ENCODE data around the gene MEGF11. TPM values are rescaled to one million over a fixed set of nuclear protein-coding genes. Genes with fewer than 3 reads are reported as not detected.

MEGF11 gene
- total RNA-seq, 1 experiment from 2014 or later: 0.09 TPM

- TF ChIP-seq, protein P1, sequence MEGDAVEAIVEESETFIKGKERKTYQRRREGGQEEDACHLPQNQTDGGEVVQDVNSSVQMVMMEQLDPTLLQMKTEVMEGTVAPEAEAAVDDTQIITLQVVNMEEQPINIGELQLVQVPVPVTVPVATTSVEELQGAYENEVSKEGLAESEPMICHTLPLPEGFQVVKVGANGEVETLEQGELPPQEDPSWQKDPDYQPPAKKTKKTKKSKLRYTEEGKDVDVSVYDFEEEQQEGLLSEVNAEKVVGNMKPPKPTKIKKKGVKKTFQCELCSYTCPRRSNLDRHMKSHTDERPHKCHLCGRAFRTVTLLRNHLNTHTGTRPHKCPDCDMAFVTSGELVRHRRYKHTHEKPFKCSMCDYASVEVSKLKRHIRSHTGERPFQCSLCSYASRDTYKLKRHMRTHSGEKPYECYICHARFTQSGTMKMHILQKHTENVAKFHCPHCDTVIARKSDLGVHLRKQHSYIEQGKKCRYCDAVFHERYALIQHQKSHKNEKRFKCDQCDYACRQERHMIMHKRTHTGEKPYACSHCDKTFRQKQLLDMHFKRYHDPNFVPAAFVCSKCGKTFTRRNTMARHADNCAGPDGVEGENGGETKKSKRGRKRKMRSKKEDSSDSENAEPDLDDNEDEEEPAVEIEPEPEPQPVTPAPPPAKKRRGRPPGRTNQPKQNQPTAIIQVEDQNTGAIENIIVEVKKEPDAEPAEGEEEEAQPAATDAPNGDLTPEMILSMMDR (IDR thresholded peaks at IDR 0.05; ENCODE audit: unreplicated experiment): no peak
- Mint-ChIP-seq H3K4me3 (ENCODE audit: unreplicated experiment) (no peak overlapping the region), H3K9me3 (ENCODE audit: unreplicated experiment) (no peaks in the 10 kb centered on the region), H3K36me3 (ENCODE audit: insufficient read depth, unreplicated experiment) (no peaks in the 10 kb centered on the region), H3K27ac (ENCODE audit: low read depth, unreplicated experiment) (no peak overlapping the region), H3K4me1 (ENCODE audit: insufficient read depth, unreplicated experiment) (no peaks in the 10 kb centered on the region), H3K27me3 (ENCODE audit: insufficient read depth, unreplicated experiment) (peaks cover 11% of the 10 kb centered on the region)
- CTCF ChIA-PET: interaction anchor here (0.6 kb wide), 1 partner anchor 431 kb away, joined by 5 read pairs; no protein-coding TSS in a partner anchor
- POLR2A ChIA-PET: no interaction called here
- no peak for DNase-seq (ENCODE audit: unreplicated experiment)
- BruUV-seq (replicated peaks): no TSS peak
- intact Hi-C loops (cut with micrococcal nuclease): no loop called here
Measured at GRCh38 chr15:66216806-66217205, 36.7 kb downstream of the MEGF11 start.

DNA sequence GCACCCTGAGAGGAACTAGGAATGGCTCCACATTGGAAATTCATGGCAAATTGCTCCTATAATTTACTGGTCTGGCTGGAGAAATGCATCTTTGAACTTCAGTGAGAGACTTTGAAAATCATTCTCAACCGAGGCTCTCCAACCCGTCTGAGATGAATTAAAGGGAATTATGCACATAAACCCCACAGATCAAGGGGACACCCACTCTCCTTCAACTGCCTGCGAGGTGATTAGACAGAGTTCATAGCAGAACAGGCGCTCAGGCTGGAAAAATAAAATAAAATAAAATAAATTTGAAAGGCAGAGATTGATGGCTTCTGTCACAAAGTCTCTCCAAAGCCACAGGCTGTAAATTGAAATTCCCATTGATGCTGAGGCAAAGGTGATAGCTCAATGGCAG lies 37.7 kb downstream of the MEGF11 start:
- H3K27me3 Mint-ChIP-seq (ENCODE audit: insufficient read depth, unreplicated experiment): peaks cover 11% of the 10 kb centered on the region
- no peak for DNase-seq (ENCODE audit: unreplicated experiment)
- ChIA-PET CTCF (no interaction called here), POLR2A (no interaction called here)
- TF ChIP-seq, protein P1 (IDR thresholded peaks at IDR 0.05; ENCODE audit: unreplicated experiment): no peak
- H3K27ac Mint-ChIP-seq (ENCODE audit: low read depth, unreplicated experiment): no peak overlapping the region
- H3K4me3 Mint-ChIP-seq (ENCODE audit: unreplicated experiment): no peak overlapping the region
- intact Hi-C loops (cut with micrococcal nuclease): no loop called here
- no peaks in the 10 kb centered on the region for H3K9me3 Mint-ChIP-seq (ENCODE audit: unreplicated experiment)
- H3K36me3 Mint-ChIP-seq (ENCODE audit: insufficient read depth, unreplicated experiment): no peaks in the 10 kb centered on the region
- H3K4me1 Mint-ChIP-seq (ENCODE audit: insufficient read depth, unreplicated experiment): no peaks in the 10 kb centered on the region
- no TSS peak for BruUV-seq (replicated peaks)

DNA sequence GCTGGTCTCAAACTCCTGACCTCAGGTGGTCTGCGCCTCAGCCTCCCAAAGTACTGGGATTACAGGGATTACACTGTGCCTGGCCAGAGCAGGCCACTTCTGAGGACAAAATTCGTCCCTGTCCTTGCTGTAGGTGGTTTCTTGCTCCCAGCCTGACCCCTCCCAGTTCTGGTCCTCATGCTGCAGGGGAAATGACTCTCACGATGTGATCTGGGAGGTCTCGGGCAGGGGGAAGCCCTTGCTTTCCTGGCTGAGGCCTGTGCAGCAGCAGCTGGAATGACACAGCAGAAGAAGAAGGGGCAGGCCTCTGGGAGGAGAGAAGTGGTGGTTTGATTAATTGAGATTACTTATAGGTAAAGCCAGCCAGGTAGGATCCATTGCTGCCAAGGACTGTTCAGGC lies 39.3 kb downstream of the MEGF11 start:
- no peak for DNase-seq (ENCODE audit: unreplicated experiment)
- ChIA-PET POLR2A (no interaction called here), CTCF (no interaction called here)
- Mint-ChIP-seq H3K9me3 (ENCODE audit: unreplicated experiment) (no peaks in the 10 kb centered on the region), H3K27me3 (ENCODE audit: insufficient read depth, unreplicated experiment) (peaks cover 11% of the 10 kb centered on the region), H3K36me3 (ENCODE audit: insufficient read depth, unreplicated experiment) (no peaks in the 10 kb centered on the region), H3K4me1 (ENCODE audit: insufficient read depth, unreplicated experiment) (no peaks in the 10 kb centered on the region), H3K4me3 (ENCODE audit: unreplicated experiment) (no peak overlapping the region), H3K27ac (ENCODE audit: low read depth, unreplicated experiment) (no peak overlapping the region)
- no TSS peak for BruUV-seq (replicated peaks)
- TF ChIP-seq, protein P1 (IDR thresholded peaks at IDR 0.05; ENCODE audit: unreplicated experiment): no peak
- intact Hi-C loops (cut with micrococcal nuclease): no loop called here

DNA sequence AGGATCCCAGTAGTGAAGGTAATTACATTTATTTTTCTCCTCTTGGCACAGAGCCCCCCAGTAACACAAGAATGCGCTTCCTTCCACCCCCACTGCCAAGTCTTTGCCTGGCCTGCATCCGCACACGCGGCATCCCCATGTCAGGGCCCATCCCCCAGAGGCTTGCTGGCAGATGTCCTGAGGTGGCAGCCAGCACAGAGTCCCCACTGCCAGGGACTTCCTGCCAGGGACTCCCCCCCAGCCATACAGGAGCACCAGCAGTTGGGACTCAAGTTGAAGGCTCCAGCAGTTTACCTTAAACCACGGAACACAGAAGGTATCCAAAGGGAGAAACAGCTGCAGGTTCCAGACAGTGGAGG lies 41.0 kb downstream of the MEGF11 start:
- H3K27me3 Mint-ChIP-seq (ENCODE audit: insufficient read depth, unreplicated experiment): peaks cover 17% of the 10 kb centered on the region
- H3K36me3 Mint-ChIP-seq (ENCODE audit: insufficient read depth, unreplicated experiment): no peaks in the 10 kb centered on the region
- H3K4me1 Mint-ChIP-seq (ENCODE audit: insufficient read depth, unreplicated experiment): no peaks in the 10 kb centered on the region
- intact Hi-C loops (cut with micrococcal nuclease): no loop called here
- no peak overlapping the region for H3K27ac Mint-ChIP-seq (ENCODE audit: low read depth, unreplicated experiment)
- no peaks in the 10 kb centered on the region for H3K9me3 Mint-ChIP-seq (ENCODE audit: unreplicated experiment)
- CTCF ChIA-PET: interaction anchor here (0.6 kb wide), 1 partner anchor 284 kb away, joined by 4 read pairs; no protein-coding TSS in a partner anchor
- BruUV-seq (replicated peaks): no TSS peak
- TF ChIP-seq, protein P1 (IDR thresholded peaks at IDR 0.05; ENCODE audit: unreplicated experiment): no peak
- no peak overlapping the region for H3K4me3 Mint-ChIP-seq (ENCODE audit: unreplicated experiment)
- POLR2A ChIA-PET: no interaction called here
- DNase-seq (ENCODE audit: unreplicated experiment): no peak
